HG02884 (cell line): Measurements from ENCODE around the gene EDNRB.
A peak's percentile ranks its signal among the peaks of the same experiment; 100 is the strongest.
"Not testable (repeated sequence)": the region's sequence is repeated elsewhere in the genome, so short reads cannot be mapped to it uniquely, and the experiment has no call there.

ENCODE experiments used
- ATAC-seq: cut with Tn5 transposase; IDR thresholded peaks from one replicate; pipeline ENCODE4 v1.9.1; 2021; ENCODE audit warnings: mild to moderate bottlenecking, moderate library complexity; ENCODE audit not compliant: unreplicated experiment

EDNRB gene

DNA sequence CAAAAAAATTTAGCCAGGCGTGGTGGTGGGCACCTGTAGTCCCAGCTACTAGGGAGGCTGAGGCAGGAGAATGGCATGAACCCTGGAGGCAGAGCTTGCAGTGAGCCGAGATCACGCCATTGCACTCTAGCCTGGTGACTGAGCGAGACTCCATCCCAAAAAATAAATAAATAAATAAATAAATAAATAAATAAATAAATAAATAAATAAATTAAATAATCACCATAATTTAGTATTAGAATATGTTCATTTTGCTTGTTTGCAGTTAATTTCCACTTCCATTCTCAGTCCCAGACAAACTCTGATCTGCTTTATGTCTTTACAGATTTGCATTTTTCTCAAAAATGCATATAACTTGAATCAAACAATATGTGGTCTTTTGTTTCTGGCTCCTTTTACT lies 70.6 kb downstream of the EDNRB start:
- not testable (repeated sequence) for ATAC-seq

DNA sequence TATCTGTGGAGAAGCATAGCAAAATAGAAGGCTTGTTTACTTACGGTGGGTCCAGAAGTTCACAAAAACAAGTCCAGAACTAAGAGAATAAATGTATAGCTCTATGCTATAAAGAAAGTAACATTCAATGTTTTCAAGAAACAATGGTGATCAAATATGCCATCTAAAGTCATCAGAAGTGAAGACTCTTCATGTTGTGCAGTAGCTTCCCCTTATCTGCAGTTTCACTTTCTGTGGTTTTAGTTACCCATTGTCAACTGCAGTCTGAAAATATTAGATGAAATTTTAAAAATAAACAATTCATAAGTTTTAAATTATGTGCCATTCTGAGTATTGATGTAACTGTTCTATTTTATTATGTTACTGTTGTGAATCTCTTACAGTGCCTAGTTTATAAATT lies 72.5 kb downstream of the EDNRB start:
- peak; percentile 81 for ATAC-seq
